ENCODE results near the gene PLXNA2. TPM values are rescaled to one million over a fixed set of nuclear protein-coding genes. Genes with fewer than 3 reads are reported as not detected.

The PLXNA2 gene
- total and polyA plus RNA-seq, 8 donors, result 48.7 to 137 (median 72.9) TPM

GRCh38 chr1:208122612-208123358 lies 121.4 kb downstream of the PLXNA2 start:
- DNase-seq (no peak), FAIRE-seq (no peak), ATAC-seq (no peak)
- no peak for TF ChIP-seq CTCF (IDR thresholded peaks at IDR 0.05)
- Histone ChIP-seq H3K36me3 (no peaks in the 10 kb centered on the region), H3K4me3 (no peak overlapping the region), H3K4me1 (peaks cover 7 to 19% (median 8%) of the 10 kb centered on the region in 3 donors), H3K27ac (no peak overlapping the region), H3K27me3 (no peaks in the 10 kb centered on the region), H3K9me3 (no peaks in the 10 kb centered on the region)
- intact Hi-C loops (cut with DNase I), result no loop called here
- WGBS, 2 donors, result 96% methylated on average over 4 of the region's 4 CpGs

GRCh38 chr1:208121813-208122364 lies 122.3 kb downstream of the PLXNA2 start:
- no peaks in the 10 kb centered on the region for H3K27me3 ChIP-seq
- no peaks in the 10 kb centered on the region for H3K36me3 ChIP-seq
- FAIRE-seq, result no peak
- DNase-seq, result no peak
- TF ChIP-seq CTCF (IDR thresholded peaks at IDR 0.05), result no peak
- WGBS, 2 donors, result 84 to 93% methylated on average over 3 of the region's 3 CpGs
- H3K27ac ChIP-seq, result no peak overlapping the region
- no peaks in the 10 kb centered on the region for H3K9me3 ChIP-seq
- peaks cover 7 to 19% (median 8%) of the 10 kb centered on the region in 3 donors for H3K4me1 ChIP-seq
- intact Hi-C loops (cut with DNase I), result no loop called here
- no peak for ATAC-seq
- no peak overlapping the region for H3K4me3 ChIP-seq

- no peaks in the 10 kb centered on the region for H3K36me3 ChIP-seq
- no peak overlapping the region for H3K27ac ChIP-seq
- ATAC-seq (no peak), DNase-seq (no peak), FAIRE-seq (no peak)
- H3K27me3 ChIP-seq, result no peaks in the 10 kb centered on the region
- H3K4me3 ChIP-seq, result no peak overlapping the region
- H3K9me3 ChIP-seq, result no peaks in the 10 kb centered on the region
- peaks cover 7 to 19% (median 8%) of the 10 kb centered on the region in 3 donors for H3K4me1 ChIP-seq
- TF ChIP-seq CTCF (IDR thresholded peaks at IDR 0.05), result no peak
- 39 to 95% methylated on average over 2 of the region's 2 CpGs for WGBS, 2 donors
- intact Hi-C loops (cut with DNase I), result no loop called here
Observed at GRCh38 chr1:208120431-208120790, 123.8 kb downstream of the PLXNA2 start.

GRCh38 chr1:208118841-208119606 lies 125.2 kb downstream of the PLXNA2 start:
- TF ChIP-seq CTCF (IDR thresholded peaks at IDR 0.05), result no peak
- no peak for DNase-seq
- intact Hi-C loops (cut with DNase I), result no loop called here
- peak; percentile 40 to 65 (median 57) for ATAC-seq
- WGBS, 2 donors, result 56 to 60% methylated on average over 12 of the region's 12 CpGs
- H3K36me3 ChIP-seq, result no peaks in the 10 kb centered on the region
- no peak for FAIRE-seq
- H3K4me1 ChIP-seq, result peaks cover 7 to 19% (median 8%) of the 10 kb centered on the region in 3 donors
- H3K27ac ChIP-seq, result no peak overlapping the region
- no peaks in the 10 kb centered on the region for H3K9me3 ChIP-seq
- no peak overlapping the region for H3K4me3 ChIP-seq
- no peaks in the 10 kb centered on the region for H3K27me3 ChIP-seq

Data from pancreas (tissue), 10 donors.